ENCODE results near the gene PCNP.
A peak's percentile ranks its signal among the peaks of the same experiment; 100 is the strongest.
"Not testable (repeated sequence)": the region's sequence is repeated elsewhere in the genome, so short reads cannot be mapped to it uniquely, and the experiment has no call there.

Gene PCNP

DNA sequence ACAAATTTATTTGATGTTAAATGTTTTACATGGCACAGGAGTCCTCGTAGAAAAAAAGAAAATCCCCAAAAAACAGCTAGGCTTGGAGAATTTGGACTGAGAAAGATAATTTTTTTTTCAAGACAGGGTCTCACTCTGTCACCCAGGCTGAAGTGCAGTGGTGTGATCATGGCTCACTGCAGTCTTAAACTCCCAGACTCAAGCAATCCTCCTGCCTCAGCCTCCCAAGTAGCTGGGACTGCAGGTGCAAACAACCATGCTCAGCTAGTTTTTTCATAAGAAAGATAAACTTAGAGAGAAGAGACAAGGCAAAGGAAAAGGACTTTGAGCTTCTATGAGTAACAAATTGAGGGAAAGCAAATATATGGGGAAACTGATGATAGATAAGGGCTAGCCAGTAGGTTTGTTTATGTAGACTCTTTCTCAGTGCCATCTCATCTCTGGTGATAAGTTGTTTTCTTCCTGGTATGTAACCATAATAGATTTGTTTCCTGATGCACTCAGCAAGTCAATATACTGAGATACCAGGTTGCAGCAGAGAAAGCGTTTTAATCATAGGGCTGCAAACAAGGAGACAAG is 25.4 kb upstream of the PCNP start:
- no peak overlapping the region for H3K4me3 ChIP-seq (ENCODE audit: low read length)
- no peak for TF ChIP-seq ZNF274 (IDR thresholded peaks at IDR 0.05; ENCODE audit: low read depth, low read length)

DNA sequence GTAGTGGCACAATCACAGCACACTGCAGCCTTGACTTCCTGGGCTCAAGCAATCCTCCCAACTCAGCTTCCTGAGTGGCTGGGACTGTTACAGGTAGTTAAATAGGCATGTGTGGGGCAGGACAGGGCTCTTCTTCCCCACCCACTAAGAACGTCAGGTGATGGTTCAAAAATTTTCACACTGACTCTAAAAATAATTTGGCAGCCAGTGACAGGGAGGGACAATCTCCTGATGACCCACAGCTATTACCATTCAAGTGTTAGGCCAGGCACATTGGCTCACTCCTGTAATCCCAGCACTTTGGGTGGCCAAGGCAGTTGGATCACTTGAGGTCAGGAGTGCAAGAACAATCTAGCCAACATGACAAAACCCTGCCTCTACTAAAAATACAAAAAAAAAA is 24.5 kb upstream of the PCNP start:
- no peak overlapping the region for H3K4me3 ChIP-seq (ENCODE audit: low read length)

DNA sequence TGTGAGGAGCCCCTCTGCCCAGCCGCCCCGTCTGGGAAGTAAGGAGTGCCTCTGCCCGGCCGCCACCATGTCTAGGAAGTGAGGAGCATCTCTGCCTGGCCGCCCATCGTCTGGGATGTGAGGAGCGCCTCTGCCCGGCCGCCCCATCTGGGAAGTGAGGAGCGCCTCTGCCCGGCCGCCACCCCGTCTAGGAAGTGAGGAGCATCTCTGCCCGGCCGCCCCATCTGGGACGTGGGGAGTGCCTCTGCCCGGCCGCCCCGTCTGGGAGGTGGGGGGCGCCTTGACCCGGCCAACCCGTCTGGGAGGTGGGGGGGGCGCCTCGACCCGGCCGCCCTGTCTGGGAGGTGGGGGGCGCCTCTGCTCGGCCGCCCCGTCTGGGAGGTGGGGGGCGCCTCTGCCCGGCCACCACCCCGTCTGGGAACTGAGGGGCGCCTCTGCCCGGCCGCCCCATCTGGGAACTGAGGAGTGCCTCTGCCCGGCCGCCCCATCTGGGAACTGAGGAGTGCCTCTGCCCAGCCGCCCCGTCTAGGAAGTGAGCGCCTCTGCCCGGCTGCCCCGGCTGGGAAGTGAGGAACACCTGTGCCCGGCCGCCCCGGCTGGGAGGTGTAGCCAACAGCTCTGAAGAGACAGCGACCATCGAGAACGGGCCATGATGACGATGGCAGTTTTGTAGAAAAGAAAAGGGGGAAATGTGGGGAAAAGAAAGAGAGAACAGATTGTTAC is 22.5 kb upstream of the PCNP start:
- not testable (repeated sequence) for H3K4me3 ChIP-seq (ENCODE audit: low read length)

More for the DNA sequence above, 24.5 kb upstream of the PCNP start:
- no peak for TF ChIP-seq ZNF274 (IDR thresholded peaks at IDR 0.05; ENCODE audit: low read depth, low read length)

DNA sequence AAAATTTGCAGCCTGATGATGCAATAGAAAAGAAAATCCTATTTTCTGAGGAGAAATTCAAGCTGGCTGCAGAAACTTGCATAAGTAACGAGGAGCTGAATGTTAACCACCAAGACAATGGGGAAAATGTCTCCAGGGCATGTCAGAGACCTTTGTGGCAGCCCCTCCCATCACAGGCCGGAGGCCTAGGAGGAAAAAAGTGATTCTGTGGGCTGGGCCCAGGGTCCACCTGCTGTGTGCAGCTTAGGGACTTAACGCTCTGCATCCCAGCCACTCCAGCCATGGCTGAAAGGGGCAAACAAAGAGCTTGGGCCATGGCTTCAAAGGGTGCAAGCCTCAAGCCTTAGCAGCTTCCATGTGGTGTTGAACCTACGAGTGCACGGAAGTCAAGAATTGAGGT is 20.6 kb upstream of the PCNP start:
- not testable (repeated sequence) for H3K4me3 ChIP-seq (ENCODE audit: low read length)

DNA sequence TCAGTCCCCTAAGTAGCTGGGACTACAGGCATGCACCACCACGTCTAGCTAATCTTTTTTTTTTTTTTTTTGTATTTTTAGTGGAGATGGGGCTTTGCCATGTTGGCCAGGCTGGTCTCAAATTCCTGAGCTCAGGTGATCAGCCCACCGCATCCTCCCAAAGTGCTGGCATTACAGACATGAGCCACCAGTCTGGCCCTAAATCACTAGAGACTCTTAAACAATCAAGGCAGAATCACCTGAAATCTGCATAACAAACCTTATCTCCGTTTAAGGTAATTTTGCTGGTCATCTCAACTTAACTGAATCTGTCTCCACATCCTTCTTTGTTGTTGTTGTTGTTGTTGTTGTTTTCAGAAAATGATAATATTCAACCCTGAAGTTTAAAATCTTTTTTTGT is 17.9 kb upstream of the PCNP start:
- no peak overlapping the region for H3K4me3 ChIP-seq (ENCODE audit: low read length)

DNA sequence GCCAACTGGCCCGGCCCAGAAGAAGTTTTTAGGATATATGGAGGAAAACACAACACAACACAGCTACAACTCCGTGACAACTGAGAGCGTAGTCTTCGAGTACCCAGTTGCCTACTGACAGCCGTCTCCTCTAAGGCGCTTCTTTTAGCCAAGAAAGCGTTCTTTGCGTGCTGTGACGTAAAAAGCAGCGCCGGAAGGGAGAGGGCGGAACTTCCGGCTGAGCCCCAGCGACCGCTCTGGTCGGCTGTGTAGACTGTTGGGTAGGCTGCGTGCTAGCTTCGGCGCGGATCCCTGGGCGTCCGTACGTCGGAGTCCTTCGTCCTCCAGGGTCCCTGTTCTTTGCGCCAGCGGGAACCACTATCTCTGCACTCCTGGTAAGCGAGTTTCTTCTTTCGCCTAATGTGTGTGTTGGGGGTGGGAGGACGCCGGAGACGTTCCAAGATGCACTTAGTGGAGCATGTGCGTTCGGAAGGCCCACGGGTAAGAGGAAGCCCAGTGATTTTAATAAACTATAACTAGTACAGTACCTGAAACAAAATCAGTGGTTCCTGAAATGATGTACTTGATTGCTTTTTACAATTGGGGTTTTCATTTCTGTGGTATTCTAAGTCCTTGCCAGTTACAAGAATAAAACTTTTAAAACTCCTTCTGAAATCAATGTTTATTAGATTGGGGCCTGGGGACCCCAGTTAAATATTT is 12.2 kb upstream of the PCNP start, which contains the start of gene TRMT10C:
Gene TRMT10C (plus strand): TSS at position 239 of the 699 bp plus-strand sequence. CDS start 2,914 bp downstream, outside the sequence.
- TF ChIP-seq ZNF274 (IDR thresholded peaks at IDR 0.05; ENCODE audit: low read depth, low read length), result no peak
- peak within 1 kb of the TSS; percentile 93 for H3K4me3 ChIP-seq (ENCODE audit: low read length)

More for the DNA sequence above, 17.9 kb upstream of the PCNP start:
- no peak for TF ChIP-seq ZNF274 (IDR thresholded peaks at IDR 0.05; ENCODE audit: low read depth, low read length)

DNA sequence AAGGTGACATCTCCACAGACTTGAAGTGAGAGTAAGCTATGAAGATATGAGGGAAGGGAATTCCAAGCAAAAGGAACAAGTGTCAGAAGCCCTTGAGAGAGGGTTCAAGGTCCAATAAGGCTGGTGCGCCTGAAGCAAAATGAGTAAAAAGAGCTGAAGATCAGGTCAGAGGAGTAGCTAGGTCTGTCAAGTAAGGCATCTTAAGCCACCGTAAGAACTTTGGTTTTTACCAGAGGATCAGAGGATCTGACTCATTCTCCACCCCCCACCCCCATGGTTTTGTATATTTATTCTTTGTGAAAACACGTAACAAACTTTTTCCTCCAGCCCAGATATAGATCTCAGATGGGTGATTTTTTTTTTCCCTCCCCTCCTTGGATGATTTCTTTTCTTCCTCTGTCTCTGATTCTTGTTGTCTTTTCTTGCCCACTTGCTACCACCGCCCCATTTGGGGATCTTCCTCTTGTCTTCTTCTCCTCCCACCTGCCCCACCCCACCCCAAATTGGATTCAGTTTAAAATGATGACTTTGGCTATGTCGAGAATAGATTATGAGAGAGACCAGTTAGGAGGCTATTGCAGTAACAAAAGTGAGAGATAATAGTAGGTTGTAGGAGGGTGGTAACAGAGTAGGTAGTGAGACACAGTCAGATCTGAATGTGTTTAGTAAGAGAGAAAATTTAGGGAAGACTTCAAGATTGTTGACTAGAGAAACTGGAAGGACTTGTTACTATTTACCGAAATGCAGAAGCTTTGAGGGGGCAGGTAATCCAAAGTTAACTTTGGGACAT is 6.3 kb upstream of the PCNP start:
- no peak for TF ChIP-seq ZNF274 (IDR thresholded peaks at IDR 0.05; ENCODE audit: low read depth, low read length)
- no peak overlapping the region for H3K4me3 ChIP-seq (ENCODE audit: low read length)

DNA sequence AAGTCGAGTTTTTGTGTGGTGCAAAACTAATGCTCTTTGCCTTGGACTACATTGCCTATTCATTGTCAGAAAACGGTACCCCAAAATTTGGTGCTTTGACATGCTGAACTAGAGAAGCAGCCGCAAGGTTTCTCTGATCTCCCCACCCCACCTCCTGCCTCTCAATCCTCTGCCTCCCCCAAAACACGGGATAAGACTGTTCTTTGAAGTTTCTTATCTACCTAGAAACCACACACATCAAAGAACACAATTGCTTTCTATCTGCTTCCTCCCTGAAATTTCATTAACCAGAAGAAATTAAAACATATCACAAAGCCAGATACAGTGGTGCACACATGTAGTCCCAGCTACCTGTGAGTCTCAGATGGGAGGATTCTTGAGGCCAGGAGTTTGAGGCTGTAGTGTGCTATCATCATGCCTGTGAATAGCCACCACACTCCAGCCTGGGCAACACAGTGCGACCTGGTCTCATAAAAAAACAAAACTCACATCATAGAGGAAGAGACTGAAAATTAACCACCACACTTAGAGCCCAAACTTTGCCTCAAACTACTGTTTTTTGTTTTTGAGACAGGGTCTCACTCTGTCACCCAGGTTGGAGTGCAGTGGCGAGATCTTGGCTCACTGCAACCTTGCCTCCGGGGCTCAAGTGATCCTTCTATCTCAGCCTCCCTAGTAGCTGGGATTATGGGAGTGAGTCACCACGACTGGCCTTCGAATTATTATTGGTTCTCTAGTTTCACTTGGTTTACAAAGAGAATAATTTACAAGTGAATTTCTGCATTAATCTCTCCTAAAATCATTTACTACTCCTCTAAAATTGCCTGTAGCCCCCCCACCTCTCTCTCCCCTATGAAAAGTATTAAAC is 2.7 kb upstream of the PCNP start:
- TF ChIP-seq ZNF274 (IDR thresholded peaks at IDR 0.05; ENCODE audit: low read depth, low read length), result no peak
- H3K4me3 ChIP-seq (ENCODE audit: low read length), result no peak overlapping the region

DNA sequence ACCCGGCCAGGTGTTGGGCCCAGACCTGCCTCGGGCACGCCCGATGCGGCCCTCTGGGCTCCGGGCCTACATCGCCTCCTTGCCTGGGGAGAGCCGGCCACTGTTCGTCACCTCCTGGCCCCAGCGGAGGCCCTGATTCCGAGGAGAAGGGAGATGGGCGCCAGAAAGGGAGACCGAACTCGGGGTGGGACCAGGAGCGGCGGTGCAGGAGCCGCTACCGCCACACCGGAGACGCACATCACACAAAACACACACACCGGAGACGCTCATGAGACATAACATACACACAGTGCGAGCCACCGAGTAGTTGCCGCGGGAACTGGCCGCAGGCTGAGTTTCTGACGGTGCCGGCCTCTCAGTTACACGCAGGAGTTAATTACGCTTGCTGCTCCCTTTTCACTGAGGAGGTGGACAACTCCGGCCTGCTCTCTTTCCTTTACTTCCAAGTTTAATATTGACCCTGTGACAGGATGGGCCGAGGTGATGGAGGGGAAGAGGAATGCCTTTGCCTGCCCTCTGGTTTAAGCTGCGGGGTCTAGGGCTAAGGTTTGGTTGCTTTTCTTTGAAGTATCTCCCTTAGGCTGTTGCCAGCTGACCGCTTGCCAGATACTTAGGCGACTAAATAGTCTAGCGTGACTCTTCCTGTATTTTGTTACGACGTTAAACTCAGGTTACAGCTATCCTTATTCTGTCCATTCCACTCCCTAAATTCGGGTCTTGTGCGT is 570 bp downstream of the PCNP start:
- no peak for TF ChIP-seq ZNF274 (IDR thresholded peaks at IDR 0.05; ENCODE audit: low read depth, low read length)
- peak overlapping the region; percentile 89 for H3K4me3 ChIP-seq (ENCODE audit: low read length)

DNA sequence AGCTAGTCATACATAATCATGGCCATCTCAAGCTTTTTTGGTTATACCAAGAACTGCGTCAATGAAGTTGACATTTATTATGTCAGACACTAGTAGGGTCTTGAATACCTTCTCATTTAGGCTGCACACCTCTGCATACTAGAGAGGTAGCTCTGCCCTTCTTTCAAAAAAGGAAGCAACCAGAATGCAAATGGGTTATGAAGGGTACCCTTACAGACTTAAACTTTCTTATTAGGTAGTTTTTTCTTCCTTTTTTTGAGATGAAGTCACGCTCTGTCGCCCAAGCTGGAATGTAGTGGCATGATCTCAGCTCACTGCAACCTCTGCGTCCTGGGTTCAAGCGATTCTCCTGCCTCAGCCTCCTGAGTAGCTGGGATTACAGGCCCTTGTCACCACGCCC is 3.3 kb downstream of the PCNP start:
- no peak overlapping the region for H3K4me3 ChIP-seq (ENCODE audit: low read length)
- TF ChIP-seq ZNF274 (IDR thresholded peaks at IDR 0.05; ENCODE audit: low read depth, low read length), result no peak

DNA sequence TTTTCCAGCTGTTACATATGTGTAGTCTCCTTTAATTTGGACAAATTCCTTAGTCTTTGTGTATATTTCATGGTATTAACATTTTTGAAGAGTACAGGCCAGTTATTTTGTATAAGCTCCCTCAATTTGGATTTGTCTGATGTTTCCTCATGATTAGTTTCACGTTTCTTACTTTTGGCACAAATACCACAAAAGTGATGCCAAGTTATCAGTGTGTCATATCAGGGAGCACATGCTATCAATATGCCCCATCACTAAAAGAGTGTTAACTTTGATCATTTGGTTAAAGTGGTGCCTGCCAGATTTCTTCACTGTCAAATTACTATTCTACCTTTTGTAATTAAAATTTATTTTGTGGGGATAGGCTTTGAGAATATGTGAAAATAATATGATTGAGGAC is 14.6 kb downstream of the PCNP start:
- H3K4me3 ChIP-seq (ENCODE audit: low read length), result no peak overlapping the region
- TF ChIP-seq ZNF274 (IDR thresholded peaks at IDR 0.05; ENCODE audit: low read depth, low read length), result no peak

DNA sequence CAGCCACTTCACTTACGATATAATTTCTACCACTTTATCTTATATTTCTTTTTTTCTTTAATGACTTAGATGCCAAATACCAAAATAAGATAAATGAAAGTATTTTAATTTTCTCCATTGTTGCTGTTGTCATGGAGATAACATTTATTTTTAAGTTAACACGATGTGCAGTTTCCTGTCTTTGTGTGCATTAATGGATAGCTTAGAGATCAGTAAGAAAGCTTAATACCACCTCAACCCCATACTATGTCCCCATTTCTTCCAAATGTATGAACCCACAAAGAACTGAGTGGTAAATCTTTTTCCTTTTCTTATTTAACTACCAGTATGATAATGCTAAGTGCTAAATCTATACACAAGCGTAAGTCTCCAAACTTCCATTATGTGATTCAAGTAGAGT is 17.1 kb downstream of the PCNP start:
- no peak overlapping the region for H3K4me3 ChIP-seq (ENCODE audit: low read length)
- TF ChIP-seq ZNF274 (IDR thresholded peaks at IDR 0.05; ENCODE audit: low read depth, low read length), result no peak

DNA sequence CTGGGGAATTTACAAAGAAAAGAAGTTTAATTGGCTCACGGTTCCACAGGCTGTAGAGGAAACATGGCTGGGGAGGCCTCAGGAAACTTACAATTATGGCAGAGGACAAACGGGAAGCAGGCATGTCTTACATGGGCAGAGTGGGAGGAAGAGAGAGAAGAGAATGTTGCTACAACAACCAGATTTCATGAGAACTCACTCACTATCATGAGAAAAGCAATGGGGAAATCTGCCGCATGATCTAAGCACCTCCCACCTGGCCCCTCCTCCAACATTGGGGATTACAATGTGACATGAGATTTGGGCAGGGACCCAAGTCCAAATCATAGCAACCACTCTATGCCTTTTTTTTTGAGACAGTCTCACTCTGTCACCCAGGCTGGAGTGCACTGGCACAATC is 28.8 kb downstream of the PCNP start:
- no peak for TF ChIP-seq ZNF274 (IDR thresholded peaks at IDR 0.05; ENCODE audit: low read depth, low read length)
- H3K4me3 ChIP-seq (ENCODE audit: low read length), result no peak overlapping the region

Data from GM08714 (cell line).